B cell (primary cell): ENCODE measurements around the gene DOCK3. TPM values are rescaled to one million over a fixed set of nuclear protein-coding genes. Genes with fewer than 3 reads are reported as not detected.

Source experiments
- ATAC-seq: fragments of 200-7000 bp; cut with Tn5 transposase; one replicate; pipeline ENCODE4 v1.10.0; 2021; ENCODE audit warnings: low read depth, mild to moderate bottlenecking, moderate number of reproducible peaks, moderate library complexity
- CTCF ChIA-PET: fragments of 350-600 bp; sonication (Branson Sonifier 250); formaldehyde crosslinking; loops from one replicate; lab custom pipeline; 2021; ENCODE audit warnings: antibody characterized with exemption, inconsistent platforms; lab: Charles Lee
- POLR2A ChIA-PET: fragments of 350-600 bp; sonication (Branson Sonifier 250); formaldehyde crosslinking; loops from one replicate; lab custom pipeline; 2021; ENCODE audit warnings: antibody characterized with exemption; lab: Charles Lee
- DNase-seq: peaks from one replicate; pipeline ENCODE4 v3.0.0; 2013
- H2AFZ ChIP-seq: 2 replicates; pipeline ENCODE4 v1.6.1; 2012; ENCODE audit warnings: mild to moderate bottlenecking, low read depth, low read length; ENCODE audit not compliant: insufficient read depth, poor library complexity, severe bottlenecking
- H3K27ac ChIP-seq, 2 donors: 1 replicate in 1 of 2; 2 replicates in 1 of 2; pipeline ENCODE4 v1.5.1; 2012 to 2013; ENCODE audit warnings: low read length in 2 of 2, mild to moderate bottlenecking in 2 of 2, moderate library complexity in 1 of 2
- H3K27me3 ChIP-seq, 4 experiments: fragments of 200-600 bp in 1 of 4; sonication (generic) in 1 of 4; replicated peaks in 1 of 4; 1 replicate in 2 of 4; 2 replicates in 2 of 4; pipeline versions ENCODE4 v1.6.1 to v1.7.0; 2013 to 2016; ENCODE audit warnings: low read length in 3 of 4, mild to moderate bottlenecking in 2 of 4, mixed read lengths in 1 of 4, moderate library complexity in 1 of 4; ENCODE audit not compliant: insufficient read depth in 4 of 4, control insufficient read depth in 3 of 4; ENCODE audit errors: control extremely low read depth in 1 of 4
- H3K36me3 ChIP-seq, 2 experiments: replicated peaks in 1 of 2; 1 replicate in 1 of 2; 2 replicates in 1 of 2; pipeline versions ENCODE4 v1.6.1 to v1.7.1; 2013; ENCODE audit warnings: low read length in 1 of 2; ENCODE audit not compliant: insufficient read depth in 2 of 2, control insufficient read depth in 1 of 2; ENCODE audit errors: control extremely low read depth in 1 of 2, extremely low read depth in 1 of 2
- H3K4me1 ChIP-seq, 2 donors: fragments of 200-600 bp in 1 of 2; sonication (generic) in 1 of 2; 1 replicate in 1 of 2; 2 replicates in 1 of 2; pipeline versions ENCODE4 v1.5.1 to v1.6.1; 2013 to 2017; ENCODE audit warnings: low read length in 2 of 2; ENCODE audit not compliant: control insufficient read depth in 2 of 2, insufficient read depth in 2 of 2
- H3K4me2 ChIP-seq: replicated peaks from 2 replicates; pipeline ENCODE3; 2012; ENCODE audit warnings: mild to moderate bottlenecking, low read depth, low read length; ENCODE audit not compliant: poor library complexity, severe bottlenecking
- H3K4me3 ChIP-seq, 5 experiments: fragments of 200-600 bp in 1 of 5; sonication (generic) in 1 of 5; 1 replicate in 3 of 5; 2 replicates in 2 of 5; pipeline versions ENCODE4 v1.5.1 to v1.7.0; 2011 to 2016; ENCODE audit warnings: low read length in 4 of 5, mild to moderate bottlenecking in 4 of 5, low read depth in 2 of 5, control low read depth in 1 of 5, moderate library complexity in 1 of 5; ENCODE audit not compliant: insufficient read depth in 1 of 5; ENCODE audit errors: control extremely low read depth in 1 of 5, extremely low read depth in 1 of 5
- H3K79me2 ChIP-seq: fragments of 200-600 bp; sonication (generic); one replicate; pipeline ENCODE4 v1.6.0; 2016; ENCODE audit warnings: low read length; ENCODE audit not compliant: control insufficient read depth, insufficient read depth
- H3K9ac ChIP-seq: fragments of 200-600 bp; sonication (generic); 2 replicates; pipeline ENCODE4 v1.6.1; 2017; ENCODE audit warnings: mild to moderate bottlenecking, low read length, moderate library complexity
- H3K9me3 ChIP-seq, 3 donors: one replicate each; pipeline versions ENCODE4 v1.6.1 to v1.7.1; 2013; ENCODE audit warnings: low read length in 2 of 3; ENCODE audit not compliant: control insufficient read depth in 2 of 3, insufficient read depth in 1 of 3; ENCODE audit errors: control extremely low read depth in 1 of 3
- H4K20me1 ChIP-seq: 2 replicates; pipeline ENCODE4 v1.6.0; 2012; ENCODE audit warnings: mild to moderate bottlenecking, low read length; ENCODE audit not compliant: insufficient read depth, control insufficient read depth, poor library complexity, severe bottlenecking
- H3K27ac Mint-ChIP-seq: one replicate; pipeline ENCODE4 v1.8.0; 2021; ENCODE audit warnings: mixed read lengths
- H3K27me3 Mint-ChIP-seq: one replicate; pipeline ENCODE4 v1.8.0; 2021; ENCODE audit warnings: mixed read lengths
- H3K4me1 Mint-ChIP-seq: one replicate; pipeline ENCODE4 v1.8.0; 2021; ENCODE audit warnings: mixed read lengths
- H3K4me3 Mint-ChIP-seq: one replicate; pipeline ENCODE4 v1.8.0; 2021; ENCODE audit warnings: mixed read lengths
- H3K9me3 Mint-ChIP-seq: one replicate; pipeline ENCODE4 v1.8.0; 2022; ENCODE audit warnings: mixed read lengths; ENCODE audit not compliant: insufficient read depth
- EZH2 ChIP-seq: IDR thresholded peaks from 2 replicates; pipeline ENCODE4 v1.6.1; 2012; ENCODE audit warnings: borderline replicate concordance, low read depth, mild to moderate bottlenecking, moderate library complexity, low read length; ENCODE audit not compliant: insufficient read depth, poor library complexity, severe bottlenecking
- WGBS: methylation state at CpG from one replicate; pipeline ENCODE4 v1.1.5; 2013; ENCODE audit warnings: missing lambda C conversion rate; ENCODE audit not compliant: insufficient coverage; 5-methylcytosine and 5-hydroxymethylcytosine counted together
- intact Hi-C: fragments of 100-400 bp; cut with micrococcal nuclease; formaldehyde crosslinking; loops from one replicate; pipeline ENCODE4 v1.10.0; 2022
- polyA plus RNA-seq: library from polyadenylated mRNA; depleted of rRNA; stranded (reverse); fragments of >200 nt; gene quantifications from 2 replicates; pipeline ENCODE4 v1.2.3, GENCODE V29; 2012
- total RNA-seq, 2 donors: library from RNA; stranded (reverse); fragments of 120-200 nt in 1 of 2; gene quantifications; 1 replicate in 1 of 2; 2 replicates in 1 of 2; pipeline versions ENCODE4 v1.2.3 to v1.2.4, GENCODE V29; 2013 to 2022
- TF ChIP-seq, protein P1 (sequence below): fragments of 200-600 bp; IDR thresholded peaks from one replicate; pipeline ENCODE4 v1.8.0; 2022; ENCODE audit warnings: antibody characterized with exemption, mild to moderate bottlenecking

The DOCK3 gene
- total and polyA plus RNA-seq, 2 donors (not counting 1 experiment from before 2014, with no cell fraction given), result 0.06 to 0.30 TPM

DNA sequence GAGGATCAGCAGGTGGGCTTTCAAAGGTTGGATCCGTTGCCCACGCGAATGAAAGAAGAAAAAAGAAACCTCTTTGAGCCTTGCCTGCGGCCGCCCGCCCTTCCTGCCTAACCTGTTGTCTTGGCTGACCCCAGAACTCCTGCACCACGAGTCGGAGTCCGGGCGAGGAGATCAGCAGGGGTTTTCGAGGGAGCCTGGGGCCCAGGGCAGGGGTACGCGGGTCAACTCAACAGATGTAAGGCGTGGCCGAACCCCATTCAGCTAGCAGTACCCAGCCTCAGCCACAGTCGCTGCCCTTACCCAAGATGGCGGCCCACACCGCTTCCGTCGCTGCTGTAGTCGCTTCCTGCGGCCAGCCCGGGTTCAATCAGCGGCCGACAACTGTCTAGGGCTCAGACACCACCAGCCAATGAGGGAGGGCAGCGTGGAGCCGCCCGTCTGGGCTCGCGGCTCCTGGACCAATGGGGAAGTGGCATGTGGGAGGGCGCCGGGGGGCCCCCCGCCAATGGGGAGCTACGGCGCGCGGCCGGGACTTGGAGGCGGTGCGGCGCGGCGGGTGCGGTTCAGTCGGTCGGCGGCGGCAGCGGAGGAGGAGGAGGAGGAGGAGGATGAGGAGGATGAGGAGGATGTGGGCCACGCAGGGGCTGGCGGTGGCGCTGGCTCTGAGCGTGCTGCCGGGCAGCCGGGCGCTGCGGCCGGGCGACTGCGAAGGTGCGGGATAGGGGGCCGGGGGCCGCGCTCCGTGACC is 710.2 kb downstream of the DOCK3 start, which contains the start of gene MANF:
Gene MANF (plus strand): TSS at position 566 of the 748 bp plus-strand sequence. CDS start 52 bp downstream, at position 618.
- POLR2A ChIA-PET, result interaction anchor here (0.5 to 1.1 kb wide), 6 partner anchors 11 to 815 kb away, joined by 3 to 18 read pairs (median 4); partner anchors contain the start of genes DCAF1, HEMK1 and RRP9
- DNase-seq (peak; percentile 98), ATAC-seq (peak; percentile 95)
- H4K20me1 ChIP-seq, result peaks cover 7% of the 10 kb centered on the region
- Mint-ChIP-seq H3K27me3 (no peaks in the 10 kb centered on the region), H3K4me1 (peaks cover 42% of the 10 kb centered on the region), H3K4me3 (peak within 1 kb of the TSS; percentile 99), H3K9me3 (no peaks in the 10 kb centered on the region), H3K27ac (peak within 1 kb of the TSS; percentile 99)
- peaks cover 21 to 33% of the 10 kb centered on the region in 2 donors for H3K4me1 ChIP-seq
- WGBS, result under 1% methylated on average over 46 of the region's 65 CpGs
- CTCF ChIA-PET, result interaction anchor here (1.0 to 8.6 kb wide), 6 partner anchors 13 to 817 kb away, joined by 3 to 67 read pairs (median 5); partner anchors contain the start of genes C3orf18, CISH, DCAF1 and MAPKAPK3
- H3K4me2 ChIP-seq, result peak within 1 kb of the TSS; percentile 87
- TF ChIP-seq EZH2, result no peak
- TF ChIP-seq, protein P1, sequence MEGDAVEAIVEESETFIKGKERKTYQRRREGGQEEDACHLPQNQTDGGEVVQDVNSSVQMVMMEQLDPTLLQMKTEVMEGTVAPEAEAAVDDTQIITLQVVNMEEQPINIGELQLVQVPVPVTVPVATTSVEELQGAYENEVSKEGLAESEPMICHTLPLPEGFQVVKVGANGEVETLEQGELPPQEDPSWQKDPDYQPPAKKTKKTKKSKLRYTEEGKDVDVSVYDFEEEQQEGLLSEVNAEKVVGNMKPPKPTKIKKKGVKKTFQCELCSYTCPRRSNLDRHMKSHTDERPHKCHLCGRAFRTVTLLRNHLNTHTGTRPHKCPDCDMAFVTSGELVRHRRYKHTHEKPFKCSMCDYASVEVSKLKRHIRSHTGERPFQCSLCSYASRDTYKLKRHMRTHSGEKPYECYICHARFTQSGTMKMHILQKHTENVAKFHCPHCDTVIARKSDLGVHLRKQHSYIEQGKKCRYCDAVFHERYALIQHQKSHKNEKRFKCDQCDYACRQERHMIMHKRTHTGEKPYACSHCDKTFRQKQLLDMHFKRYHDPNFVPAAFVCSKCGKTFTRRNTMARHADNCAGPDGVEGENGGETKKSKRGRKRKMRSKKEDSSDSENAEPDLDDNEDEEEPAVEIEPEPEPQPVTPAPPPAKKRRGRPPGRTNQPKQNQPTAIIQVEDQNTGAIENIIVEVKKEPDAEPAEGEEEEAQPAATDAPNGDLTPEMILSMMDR, result no peak
- H3K4me3 ChIP-seq, result peak within 1 kb of the TSS; percentile 74 to 97 (median 87)
- H2AFZ ChIP-seq, result peak within 1 kb of the TSS; percentile 96
- no peaks in the 10 kb centered on the region for H3K27me3 ChIP-seq
- H3K27ac ChIP-seq, result peak within 1 kb of the TSS; percentile 82 to 95
- no peaks in the 10 kb centered on the region for H3K9me3 ChIP-seq
- intact Hi-C loops, result loop anchor here (1.0 to 10.0 kb wide), 7 partner anchors 115 to 1090 kb away; partner anchors contain the start of genes C3orf18, DCAF1, HYAL3 and IFRD2
- H3K36me3 ChIP-seq, result peaks cover 0 to 18% of the 10 kb centered on the region in 2 experiments
- peaks cover 41% of the 10 kb centered on the region for H3K79me2 ChIP-seq
- peak within 1 kb of the TSS; percentile 89 for H3K9ac ChIP-seq
